Gastroesophageal sphincter (tissue), 4 donors: ENCODE measurements around the gene SPCS1. TPM values are rescaled to one million over a fixed set of nuclear protein-coding genes. Genes with fewer than 3 reads are reported as not detected.
"Not testable (repeated sequence)": the region's sequence is repeated elsewhere in the genome, so short reads cannot be mapped to it uniquely, and the experiment has no call there.

Source experiments
- ATAC-seq: fragments of 150-250 bp; one replicate; pipeline ENCODE4 v1.9.1; 2016; ENCODE audit warnings: mild to moderate bottlenecking, moderate library complexity
- H3K27ac ChIP-seq, 4 donors: fragments of 200-600 bp; sonication (generic) in 3 of 4; 1 replicate in 3 of 4; 2 replicates in 1 of 4; pipeline ENCODE4 v1.5.1; 2016 to 2019
- H3K27me3 ChIP-seq: fragments of 200-600 bp; sonication (generic); one replicate; pipeline ENCODE4 v1.5.1; 2019
- H3K36me3 ChIP-seq, 2 donors: fragments of 200-600 bp; sonication (generic); one replicate each; pipeline ENCODE4 v1.5.1; 2019; ENCODE audit warnings: control low read depth in 1 of 2
- H3K4me1 ChIP-seq, 3 donors: fragments of 200-600 bp; sonication (generic); 1 replicate in 2 of 3; 2 replicates in 1 of 3; pipeline ENCODE4 v1.5.1; 2016 to 2019; ENCODE audit warnings: control low read depth in 2 of 3
- H3K4me3 ChIP-seq, 2 donors: fragments of 200-600 bp; sonication (generic); one replicate each; pipeline ENCODE4 v1.5.1; 2019; ENCODE audit warnings: mild to moderate bottlenecking in 1 of 2, moderate library complexity in 1 of 2
- H3K9me3 ChIP-seq, 3 donors: fragments of 200-600 bp; sonication (generic); one replicate each; pipeline ENCODE4 v1.5.1; 2017 to 2019; ENCODE audit warnings: control low read depth in 2 of 3
- CTCF ChIP-seq, 4 experiments: fragments of 200-600 bp in 2 of 4; fragments of 450-650 bp in 2 of 4; sonication (generic) in 1 of 4; IDR thresholded peaks; one replicate each; pipeline ENCODE4 v1.5.1; 2017 to 2019; ENCODE audit warnings: antibody characterized with exemption in 4 of 4, mild to moderate bottlenecking in 2 of 4, moderate library complexity in 2 of 4
- EP300 ChIP-seq: sonication (generic); formaldehyde crosslinking; IDR thresholded peaks from one replicate; pipeline ENCODE4 v1.6.1; 2017; ENCODE audit warnings: antibody characterized with exemption, mild to moderate bottlenecking
- POLR2A ChIP-seq, 2 donors: fragments of 450-650 bp; IDR thresholded peaks; one replicate each; pipeline ENCODE4 v1.6.1; 2017; ENCODE audit warnings: antibody characterized with exemption in 2 of 2, mild to moderate bottlenecking in 2 of 2, moderate library complexity in 1 of 2
- POLR2AphosphoS5 ChIP-seq: sonication (generic); formaldehyde crosslinking; IDR thresholded peaks from one replicate; pipeline ENCODE4 v1.6.1; 2017; ENCODE audit warnings: antibody characterized with exemption
- WGBS, 2 donors: methylation state at CpG; one replicate each; pipeline ENCODE4 v1.1.5; 2018; ENCODE audit warnings: low coverage in 1 of 2; 5-methylcytosine and 5-hydroxymethylcytosine counted together
- total RNA-seq, 4 donors: library from RNA; depleted of rRNA; stranded (reverse); fragments of >200 nt; gene quantifications; one replicate each; pipeline ENCODE4 v1.1.0, GENCODE V29; 2016

The SPCS1 gene
- total RNA-seq = 100 to 1,000 TPM in 1 of 4 donors, 10 to 100 TPM in 3; 66.5 to 159 (median 88.2) TPM

DNA sequence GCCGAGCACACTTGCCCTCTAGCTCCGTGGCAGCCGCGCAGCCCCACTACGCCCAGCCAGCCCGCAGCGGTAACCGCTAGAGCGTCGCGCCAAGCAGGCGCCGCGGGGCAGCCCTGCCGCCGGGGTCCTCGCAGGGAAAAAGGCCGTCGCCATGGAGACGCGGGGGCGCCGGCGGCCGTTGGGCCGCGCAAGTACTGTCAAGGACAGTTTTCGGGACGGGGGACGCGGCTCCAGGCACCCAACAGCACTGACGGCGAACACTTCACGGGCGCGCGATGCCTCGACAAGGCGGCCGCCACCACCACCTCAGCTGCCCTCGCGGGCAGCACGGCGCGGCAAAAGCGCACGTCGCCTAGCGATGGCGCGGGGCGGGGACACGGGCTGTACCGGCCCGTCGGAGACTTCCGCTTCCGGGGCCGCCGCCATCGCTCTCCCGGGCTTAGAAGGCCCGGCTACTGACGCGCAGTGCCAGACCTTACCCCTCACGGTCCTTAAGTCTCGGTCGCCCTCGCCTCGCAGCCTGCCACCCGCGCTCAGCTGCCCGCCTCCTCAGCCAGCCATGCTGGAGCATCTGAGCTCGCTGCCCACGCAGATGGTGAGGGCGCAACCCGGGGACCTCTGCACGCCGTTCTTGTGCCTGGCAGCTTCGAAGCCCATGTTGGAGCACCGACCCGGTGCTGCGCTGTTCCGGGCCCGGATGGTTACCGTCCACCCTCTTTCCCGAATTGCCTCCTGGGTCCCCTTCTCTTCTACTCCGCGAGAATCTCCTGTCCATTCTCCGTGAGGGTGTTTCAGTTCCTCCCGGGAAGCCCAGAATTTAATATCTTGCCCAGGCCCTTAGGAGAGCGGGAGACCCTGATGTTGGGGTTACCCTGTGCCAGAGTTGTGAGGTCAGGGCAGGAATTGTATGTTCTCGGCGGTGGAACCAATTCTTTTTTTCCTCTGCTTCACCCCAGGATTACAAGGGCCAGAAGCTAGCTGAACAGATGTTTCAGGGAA is at the start of gene SPCS1, which contains the start of gene GLT8D1:
TSS of gene SPCS1 (plus strand) at position 419 of the 999 bp plus-strand sequence. CDS start at position 560, 141 bp downstream.
TSS of gene GLT8D1 (minus strand) at position 104 of the 999 bp plus-strand sequence. CDS start 5,331 bp downstream, outside the sequence.
- H3K4me1 ChIP-seq = peaks cover 4 to 50% (median 22%) of the 10 kb centered on the region in 3 donors
- H3K9me3 ChIP-seq = no peaks in the 10 kb centered on the region
- peak in 3 of 4 experiments; percentile 11 to 28 (median 21) for TF ChIP-seq CTCF (IDR thresholded peaks at IDR 0.05)
- peak; percentile 69 for TF ChIP-seq POLR2AphosphoS5
- TF ChIP-seq EP300 = no peak
- TF ChIP-seq POLR2A (IDR thresholded peaks at IDR 0.05) = peak; percentile 50 to 68
- peak; percentile 95 for ATAC-seq
- H3K27ac ChIP-seq = peak within 1 kb of the TSS; percentile 59 to 94 (median 93)
- H3K36me3 ChIP-seq = peaks cover 0 to 33% of the 10 kb centered on the region in 2 donors
- H3K4me3 ChIP-seq = peak within 1 kb of the TSS; percentile 73 to 91
- no peaks in the 10 kb centered on the region for H3K27me3 ChIP-seq
- 0% methylated on average over 2 to 4 of the region's 94 CpGs for WGBS, 2 donors

GRCh38 chr3:52660046-52660445 is 45.9 kb upstream of the SPCS1 start:
- no peaks in the 10 kb centered on the region for H3K9me3 ChIP-seq
- WGBS, 2 donors = 50 to 62% methylated on average over 2 to 3 of the region's 3 CpGs
- TF ChIP-seq POLR2AphosphoS5 (no peak), CTCF (IDR thresholded peaks at IDR 0.05) (no peak), EP300 (no peak), POLR2A (IDR thresholded peaks at IDR 0.05) (no peak)
- H3K4me1 ChIP-seq = no peaks in the 10 kb centered on the region
- peaks cover 4 to 100% of the 10 kb centered on the region in 2 donors for H3K36me3 ChIP-seq
- ATAC-seq = no peak
- H3K4me3 ChIP-seq = no peak overlapping the region
- no peak overlapping the region for H3K27ac ChIP-seq
- no peaks in the 10 kb centered on the region for H3K27me3 ChIP-seq

DNA sequence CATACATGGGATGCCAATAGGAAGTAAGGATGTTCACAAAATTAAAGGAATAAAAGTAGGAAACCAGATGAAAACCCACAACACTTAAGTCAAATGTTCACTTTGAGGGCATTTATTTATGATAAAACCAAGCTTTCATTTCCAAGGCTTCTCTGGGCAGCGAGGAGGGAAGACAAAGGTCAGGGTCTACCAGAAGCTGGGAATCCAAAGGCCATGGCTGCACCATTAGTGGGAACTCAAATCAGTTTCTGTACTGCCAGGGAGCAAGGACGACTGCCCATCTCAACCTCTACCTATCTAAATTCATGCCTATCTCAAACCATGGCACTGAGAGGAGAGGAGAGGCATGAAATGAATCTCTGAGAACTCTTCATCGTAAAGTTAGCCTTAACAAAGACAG is 42.8 kb upstream of the SPCS1 start:
- peaks cover 4 to 100% of the 10 kb centered on the region in 2 donors for H3K36me3 ChIP-seq
- no peak for TF ChIP-seq EP300
- no peak for TF ChIP-seq POLR2A (IDR thresholded peaks at IDR 0.05)
- no peak for TF ChIP-seq CTCF (IDR thresholded peaks at IDR 0.05)
- no peak for TF ChIP-seq POLR2AphosphoS5
- ATAC-seq = no peak
- no peaks in the 10 kb centered on the region for H3K27me3 ChIP-seq
- no peaks in the 10 kb centered on the region for H3K4me1 ChIP-seq
- 84 to 90% methylated on average over 3 of the region's 3 CpGs for WGBS, 2 donors
- H3K4me3 ChIP-seq = no peak overlapping the region
- no peak overlapping the region for H3K27ac ChIP-seq
- H3K9me3 ChIP-seq = no peaks in the 10 kb centered on the region

GRCh38 chr3:52670621-52671521 is 35.0 kb upstream of the SPCS1 start:
- 42 to 47% methylated on average over 9 of the region's 9 CpGs for WGBS, 2 donors
- peaks cover 0 to 21% (median 5%) of the 10 kb centered on the region in 3 donors for H3K4me1 ChIP-seq
- TF ChIP-seq POLR2AphosphoS5 (peak; percentile 17), POLR2A (IDR thresholded peaks at IDR 0.05) (no peak)
- H3K27ac ChIP-seq = peak overlapping the region; percentile 55 to 73 (median 60)
- H3K4me3 ChIP-seq = no peak overlapping the region
- ATAC-seq = peak; percentile 84
- no peaks in the 10 kb centered on the region for H3K9me3 ChIP-seq
- peaks cover 0 to 79% of the 10 kb centered on the region in 2 donors for H3K36me3 ChIP-seq
- H3K27me3 ChIP-seq = no peaks in the 10 kb centered on the region

GRCh38 chr3:52671676-52672075 is 34.2 kb upstream of the SPCS1 start:
- TF ChIP-seq CTCF (IDR thresholded peaks at IDR 0.05) = no peak
- TF ChIP-seq POLR2A (IDR thresholded peaks at IDR 0.05) = no peak
- TF ChIP-seq EP300 = no peak
- TF ChIP-seq POLR2AphosphoS5 = no peak
- Histone ChIP-seq H3K4me1 (peaks cover 0 to 21% (median 5%) of the 10 kb centered on the region in 3 donors), H3K4me3 (no peak overlapping the region), H3K36me3 (peaks cover 0 to 78% of the 10 kb centered on the region in 2 donors), H3K9me3 (no peaks in the 10 kb centered on the region), H3K27me3 (no peaks in the 10 kb centered on the region), H3K27ac (peak overlapping the region in 3 of 4 donors; percentile 55 to 73 (median 56))
- WGBS, 2 donors = 70 to 75% methylated on average over 1 of the region's 1 CpG
- no peak for ATAC-seq

DNA sequence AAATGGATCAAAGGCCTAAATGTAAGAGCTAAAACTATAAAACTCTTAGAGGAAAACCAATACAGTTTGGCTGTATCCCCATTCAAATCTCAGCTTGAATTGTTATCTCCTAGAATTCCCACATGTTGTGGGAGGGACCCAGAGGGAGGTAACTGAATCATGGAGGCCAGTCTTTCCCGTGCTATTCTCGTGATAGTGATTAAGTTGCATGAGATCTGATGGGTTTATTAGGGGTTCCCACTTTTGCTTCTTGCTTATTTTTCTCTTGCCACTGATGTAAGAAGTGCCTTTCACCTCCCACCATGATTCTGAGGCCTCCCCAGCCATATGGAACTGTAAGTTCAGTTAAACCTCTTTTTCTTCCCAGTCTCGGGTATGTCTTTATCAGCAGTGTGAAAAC is 29.7 kb upstream of the SPCS1 start:
- H3K27ac ChIP-seq, H3K9me3 ChIP-seq, H3K27me3 ChIP-seq, H3K4me3 ChIP-seq, ATAC-seq: not testable (repeated sequence)
- H3K4me1 ChIP-seq = peaks cover 0 to 31% (median under 1%) of the 10 kb centered on the region in 3 donors
- H3K36me3 ChIP-seq = peaks cover 0 to 91% of the 10 kb centered on the region in 2 donors
- WGBS, 2 donors = 50 to 90% methylated on average over 2 of the region's 3 CpGs
